Endothelial cell (in vitro differentiated cells): Measurements from ENCODE around the gene IL1RAPL2. TPM values are rescaled to one million over a fixed set of nuclear protein-coding genes. Genes with fewer than 3 reads are reported as not detected.
"Not testable (repeated sequence)": the region's sequence is repeated elsewhere in the genome, so short reads cannot be mapped to it uniquely, and the experiment has no call there.

ENCODE experiments used
- DNase-seq: peaks from one replicate; pipeline ENCODE4 v3.0.0; 2021; ENCODE audit warnings: low spot score
- H3K27ac Mint-ChIP-seq: one replicate; pipeline ENCODE4 v1.8.0; 2021; ENCODE audit warnings: mixed read lengths, inconsistent platforms; ENCODE audit not compliant: unreplicated experiment
- H3K27me3 Mint-ChIP-seq: one replicate; pipeline ENCODE4 v1.8.0; 2021; ENCODE audit warnings: mild to moderate bottlenecking, moderate library complexity, mixed read lengths, inconsistent platforms; ENCODE audit not compliant: unreplicated experiment
- H3K36me3 Mint-ChIP-seq: one replicate; pipeline ENCODE4 v1.8.0; 2021; ENCODE audit warnings: mild to moderate bottlenecking, low read depth, mixed read lengths, inconsistent platforms; ENCODE audit not compliant: unreplicated experiment
- H3K4me1 Mint-ChIP-seq: one replicate; pipeline ENCODE4 v1.8.0; 2021; ENCODE audit warnings: mild to moderate bottlenecking, mixed read lengths, inconsistent platforms; ENCODE audit not compliant: unreplicated experiment
- H3K4me3 Mint-ChIP-seq: one replicate; pipeline ENCODE4 v1.8.0; 2021; ENCODE audit warnings: mild to moderate bottlenecking, mixed read lengths, inconsistent platforms; ENCODE audit not compliant: unreplicated experiment
- H3K9me3 Mint-ChIP-seq: one replicate; pipeline ENCODE4 v1.8.0; 2021; ENCODE audit warnings: mixed read lengths, inconsistent platforms; ENCODE audit not compliant: unreplicated experiment
- total RNA-seq: library from RNA; stranded (reverse); fragmentation: NEBNext Ultra II Directional; extraction: Animal tissue kit (Norgen Biotek cat#: 25700); gene quantifications from one replicate; pipeline ENCODE4 v1.2.1, GENCODE V29; 2021; ENCODE audit not compliant: unreplicated experiment
- TF ChIP-seq, protein P1 (sequence below): fragments of 200-600 bp; sonication (generic); IDR thresholded peaks from one replicate; pipeline ENCODE4 v1.5.0; 2021; ENCODE audit warnings: antibody characterized with exemption; ENCODE audit not compliant: unreplicated experiment

IL1RAPL2 gene
- total RNA-seq, 1 donor from 2014 or later, result 0.51 TPM

DNA sequence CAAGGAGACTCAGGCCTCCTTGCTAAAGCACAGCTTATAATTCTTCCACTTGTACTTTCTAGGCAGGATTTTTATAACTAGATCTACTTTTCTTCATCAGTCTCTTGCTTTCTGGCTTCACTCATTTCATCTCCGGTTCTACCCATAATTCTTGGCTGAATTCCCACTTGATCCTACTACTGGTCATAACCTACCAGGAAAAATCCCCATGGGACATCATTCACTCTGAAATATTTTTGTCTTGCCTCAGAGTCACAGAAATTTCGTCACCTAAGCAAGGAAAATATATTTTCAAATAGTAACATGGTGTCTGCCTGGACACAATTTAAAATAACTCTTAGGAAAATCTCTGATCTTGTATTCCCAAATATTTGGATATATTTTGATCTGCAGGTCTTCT is 532.2 kb downstream of the IL1RAPL2 start:
- Mint-ChIP-seq H3K27ac (no peak overlapping the region), H3K27me3 (no peaks in the 10 kb centered on the region), H3K9me3 (no peaks in the 10 kb centered on the region), H3K4me3 (no peak overlapping the region), H3K36me3 (no peaks in the 10 kb centered on the region), H3K4me1 (no peaks in the 10 kb centered on the region)
- TF ChIP-seq, protein P1, sequence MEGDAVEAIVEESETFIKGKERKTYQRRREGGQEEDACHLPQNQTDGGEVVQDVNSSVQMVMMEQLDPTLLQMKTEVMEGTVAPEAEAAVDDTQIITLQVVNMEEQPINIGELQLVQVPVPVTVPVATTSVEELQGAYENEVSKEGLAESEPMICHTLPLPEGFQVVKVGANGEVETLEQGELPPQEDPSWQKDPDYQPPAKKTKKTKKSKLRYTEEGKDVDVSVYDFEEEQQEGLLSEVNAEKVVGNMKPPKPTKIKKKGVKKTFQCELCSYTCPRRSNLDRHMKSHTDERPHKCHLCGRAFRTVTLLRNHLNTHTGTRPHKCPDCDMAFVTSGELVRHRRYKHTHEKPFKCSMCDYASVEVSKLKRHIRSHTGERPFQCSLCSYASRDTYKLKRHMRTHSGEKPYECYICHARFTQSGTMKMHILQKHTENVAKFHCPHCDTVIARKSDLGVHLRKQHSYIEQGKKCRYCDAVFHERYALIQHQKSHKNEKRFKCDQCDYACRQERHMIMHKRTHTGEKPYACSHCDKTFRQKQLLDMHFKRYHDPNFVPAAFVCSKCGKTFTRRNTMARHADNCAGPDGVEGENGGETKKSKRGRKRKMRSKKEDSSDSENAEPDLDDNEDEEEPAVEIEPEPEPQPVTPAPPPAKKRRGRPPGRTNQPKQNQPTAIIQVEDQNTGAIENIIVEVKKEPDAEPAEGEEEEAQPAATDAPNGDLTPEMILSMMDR, result no peak
- DNase-seq, result no peak

DNA sequence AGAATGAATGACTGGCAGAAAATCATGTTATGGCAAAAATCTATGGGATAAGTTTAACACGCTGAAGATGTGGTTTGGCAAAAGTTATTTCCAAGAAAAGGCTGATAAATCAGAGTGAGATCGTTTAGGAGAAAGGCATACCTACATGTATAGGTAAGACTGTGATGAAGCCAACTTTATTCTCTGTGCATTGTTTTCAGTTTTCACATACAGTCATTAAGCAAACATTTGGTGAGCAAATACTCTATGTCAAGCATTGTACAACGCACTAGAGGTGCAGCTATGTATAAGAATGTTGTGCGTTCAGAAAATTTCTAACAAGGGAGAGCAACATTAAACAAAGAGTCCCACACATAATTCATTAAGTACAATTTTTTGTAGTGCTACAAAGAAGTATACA is 532.8 kb downstream of the IL1RAPL2 start:
- Mint-ChIP-seq H3K4me3 (no peak overlapping the region), H3K36me3 (no peaks in the 10 kb centered on the region), H3K9me3 (no peaks in the 10 kb centered on the region), H3K27ac (no peak overlapping the region), H3K4me1 (no peaks in the 10 kb centered on the region), H3K27me3 (no peaks in the 10 kb centered on the region)
- no peak for DNase-seq
- TF ChIP-seq, protein P1, result no peak

DNA sequence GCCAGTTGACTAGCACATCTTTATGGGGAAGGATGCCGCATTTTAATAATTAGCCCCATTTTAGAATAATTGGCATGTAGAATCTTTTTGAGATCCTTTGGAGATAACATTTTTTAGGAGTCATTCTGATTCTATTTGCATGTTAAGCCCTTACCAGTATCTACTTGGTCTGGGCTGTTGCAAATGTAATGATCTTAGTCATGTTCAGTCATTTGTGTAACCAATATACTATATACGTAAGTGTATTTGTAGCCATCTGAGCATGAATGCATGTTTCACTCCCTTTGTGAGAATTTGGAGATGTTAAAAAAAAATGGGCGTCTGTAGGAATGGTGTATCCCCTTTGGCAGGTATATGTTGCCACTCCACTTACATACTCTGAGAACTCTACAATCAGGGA is 535.4 kb downstream of the IL1RAPL2 start:
- TF ChIP-seq, protein P1, result no peak
- no peaks in the 10 kb centered on the region for H3K36me3 Mint-ChIP-seq
- H3K27ac Mint-ChIP-seq, result no peak overlapping the region
- no peak for DNase-seq
- no peaks in the 10 kb centered on the region for H3K4me1 Mint-ChIP-seq
- H3K9me3 Mint-ChIP-seq, result no peaks in the 10 kb centered on the region
- no peaks in the 10 kb centered on the region for H3K27me3 Mint-ChIP-seq
- H3K4me3 Mint-ChIP-seq, result no peak overlapping the region

DNA sequence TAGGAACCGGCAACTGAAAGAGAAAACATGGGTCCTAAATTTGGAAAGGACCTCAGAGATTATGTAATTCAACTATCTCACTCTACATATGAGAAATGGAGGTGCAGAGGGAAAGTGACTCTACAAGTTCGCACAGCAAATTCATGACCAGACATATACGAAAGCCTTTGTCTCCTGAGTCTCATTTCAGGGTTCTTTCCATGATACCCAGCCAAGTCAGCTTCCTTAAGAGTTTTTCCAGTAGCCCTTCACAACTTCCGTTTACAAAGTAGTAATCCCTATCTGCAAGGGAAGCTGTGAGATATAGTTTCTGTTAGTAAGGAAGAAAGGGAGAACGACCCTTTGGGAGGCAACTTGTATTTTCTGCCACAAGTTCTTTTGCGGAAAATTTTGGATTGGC is 543.9 kb downstream of the IL1RAPL2 start:
- TF ChIP-seq, protein P1, result no peak
- no peak for DNase-seq
- Mint-ChIP-seq H3K27me3 (no peaks in the 10 kb centered on the region), H3K27ac (no peak overlapping the region), H3K4me1 (no peaks in the 10 kb centered on the region), H3K36me3 (no peaks in the 10 kb centered on the region), H3K9me3 (no peaks in the 10 kb centered on the region), H3K4me3 (no peak overlapping the region)

DNA sequence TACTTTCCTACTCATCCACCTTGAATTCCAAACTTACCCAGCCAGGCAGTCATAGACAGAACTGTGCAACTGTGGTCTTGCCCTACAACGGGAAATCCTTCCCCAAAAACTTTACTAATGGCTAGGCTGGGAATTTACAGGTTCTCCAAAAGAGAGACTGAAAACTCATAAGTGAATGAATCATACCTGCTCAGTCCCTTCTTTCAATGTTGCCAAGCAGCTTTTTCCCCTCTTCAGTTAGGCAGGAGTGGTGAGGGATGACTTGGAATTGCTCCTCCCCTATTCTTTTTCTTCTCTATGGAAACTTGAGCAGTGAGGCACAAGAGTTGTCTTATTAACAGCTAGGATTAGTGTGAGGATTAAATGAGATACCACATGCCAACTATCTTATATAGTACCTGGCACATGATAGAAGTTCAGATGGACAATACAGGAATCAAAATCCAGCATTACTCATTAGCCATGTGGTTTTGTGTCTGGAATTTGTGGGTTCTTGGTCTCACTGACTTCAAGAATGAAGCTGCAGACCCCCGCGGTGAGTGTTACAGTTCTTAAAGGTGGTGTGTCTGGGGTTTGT is 548.6 kb downstream of the IL1RAPL2 start:
- DNase-seq, result no peak
- Mint-ChIP-seq H3K4me3 (no peak overlapping the region), H3K4me1 (no peaks in the 10 kb centered on the region), H3K36me3 (no peaks in the 10 kb centered on the region), H3K27ac (no peak overlapping the region), H3K9me3 (no peaks in the 10 kb centered on the region), H3K27me3 (no peaks in the 10 kb centered on the region)
- TF ChIP-seq, protein P1, result no peak

DNA sequence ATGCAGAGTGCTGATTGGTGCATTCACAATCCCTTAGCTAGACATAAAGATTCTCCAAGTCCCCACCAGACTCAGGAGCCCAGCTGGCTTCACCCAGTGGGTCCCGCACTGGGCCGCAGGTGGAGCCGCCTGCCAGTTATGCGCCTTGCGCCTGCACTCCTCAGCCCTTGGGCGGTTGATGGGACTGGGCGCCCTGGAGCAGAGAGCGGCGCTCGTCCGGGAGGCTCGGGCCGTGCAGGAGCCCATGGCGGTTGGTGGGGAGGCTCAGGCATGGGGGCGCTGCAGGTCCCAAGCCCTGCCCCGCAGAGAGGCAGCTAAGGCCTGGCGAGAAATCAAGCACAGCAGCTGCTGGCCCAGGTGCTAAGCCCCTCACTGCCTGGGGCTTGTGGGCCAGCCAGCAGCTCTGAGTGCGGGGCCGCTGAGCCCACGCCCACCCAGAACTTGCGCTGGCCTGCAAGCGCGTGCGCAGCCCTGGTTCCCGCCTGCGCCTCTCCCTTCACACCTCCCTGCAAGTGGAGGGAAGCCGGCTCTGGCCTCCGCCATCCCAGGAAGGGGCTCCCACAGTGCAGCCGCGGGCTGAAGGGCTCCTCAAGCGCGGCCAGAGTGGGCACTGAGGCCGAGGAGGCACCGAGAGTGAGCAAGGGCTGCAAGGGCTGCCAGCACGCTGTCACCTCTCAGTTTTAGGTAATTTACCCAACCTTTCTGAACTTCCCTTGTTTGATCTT is 549.8 kb downstream of the IL1RAPL2 start:
- not testable (repeated sequence) for H3K9me3 Mint-ChIP-seq, H3K4me1 Mint-ChIP-seq, H3K4me3 Mint-ChIP-seq, H3K27me3 Mint-ChIP-seq, H3K27ac Mint-ChIP-seq, DNase-seq, H3K36me3 Mint-ChIP-seq
